A673 (cell line): Measurements from ENCODE around the gene ITGA6. TPM values are rescaled to one million over a fixed set of nuclear protein-coding genes. Genes with fewer than 3 reads are reported as not detected.

Experiments used
- BruUV-seq: library from RNA; stranded (reverse); fragments of 400-500 nt; replicated peaks from 2 replicates; lab custom pipeline; 2021; lab: Mats Ljungman, UMichigan
- CTCF ChIA-PET: fragments of 300-600 bp; sonication (Branson Sonifier 250); formaldehyde crosslinking; loops from one replicate; lab custom pipeline; 2022; ENCODE audit warnings: antibody characterized with exemption; lab: Charles Lee
- POLR2A ChIA-PET: fragments of 300-600 bp; sonication (Branson Sonifier 250); formaldehyde crosslinking; loops from one replicate; lab custom pipeline; 2022; ENCODE audit warnings: antibody characterized with exemption; ENCODE audit not compliant: low non-redundant PET; lab: Charles Lee
- DNase-seq: peaks from one replicate; pipeline ENCODE4 v3.0.0-alpha.2; 2015; ENCODE audit warnings: low spot score
- H3K27ac ChIP-seq: fragments of 200-600 bp; sonication (generic); 2 replicates; pipeline ENCODE4 v1.5.1; 2016; ENCODE audit warnings: mixed run types, low read depth, mild to moderate bottlenecking, mixed read lengths, antibody characterized with exemption, low read length; ENCODE audit not compliant: poor library complexity, severe bottlenecking
- H3K27me3 ChIP-seq: fragments of 200-600 bp; sonication (generic); replicated peaks from 2 replicates; pipeline ENCODE4 v1.6.1; 2017; ENCODE audit warnings: mixed run types, low read depth, mild to moderate bottlenecking, mixed read lengths, antibody characterized with exemption, low read length; ENCODE audit not compliant: insufficient read depth, poor library complexity
- H3K36me3 ChIP-seq: fragments of 200-600 bp; sonication (generic); 2 replicates; pipeline ENCODE4 v1.6.1; 2016; ENCODE audit warnings: mixed run types, mild to moderate bottlenecking, mixed read lengths, antibody characterized with exemption, low read length; ENCODE audit not compliant: insufficient read depth, poor library complexity, severe bottlenecking
- H3K4me1 ChIP-seq: fragments of 200-600 bp; sonication (generic); 2 replicates; pipeline ENCODE4 v1.6.1; 2017; ENCODE audit warnings: mixed run types, mild to moderate bottlenecking, mixed read lengths, antibody characterized with exemption, low read length; ENCODE audit not compliant: insufficient read depth, poor library complexity, severe bottlenecking
- H3K4me3 ChIP-seq: fragments of 200-600 bp; sonication (generic); 2 replicates; pipeline ENCODE4 v1.5.1; 2016; ENCODE audit warnings: low read depth, mixed run types, mild to moderate bottlenecking, mixed read lengths, low read length; ENCODE audit not compliant: poor library complexity, severe bottlenecking
- H3K9me3 ChIP-seq: fragments of 200-600 bp; sonication (generic); 2 replicates; pipeline ENCODE4 v1.6.1; 2016; ENCODE audit warnings: mixed run types, low read depth, mild to moderate bottlenecking, mixed read lengths, antibody characterized with exemption, low read length; ENCODE audit not compliant: poor library complexity, severe bottlenecking
- EZH2 ChIP-seq: fragments of 200-600 bp; sonication (generic); IDR thresholded peaks from 2 replicates; pipeline ENCODE4 v1.6.1; 2017; ENCODE audit warnings: borderline replicate concordance, low read depth, mild to moderate bottlenecking, mixed read lengths, antibody characterized with exemption, low read length; ENCODE audit not compliant: poor library complexity, severe bottlenecking
- intact Hi-C: fragments of 100-400 bp; cut with micrococcal nuclease; formaldehyde crosslinking; loops from one replicate; pipeline ENCODE4 v1.10.0; 2022; ENCODE audit not compliant: unreplicated experiment
- total RNA-seq: library from RNA; stranded (reverse); gene quantifications from 2 replicates; pipeline ENCODE4 v1.2.3, GENCODE V29; 2021
- TF ChIP-seq, protein P1 (sequence below): fragments of 300-800, 200-600 bp; sonication (generic); conservative IDR thresholded peaks from 2 replicates; pipeline ENCODE4 v1.5.1; 2017; ENCODE audit warnings: low read depth, mild to moderate bottlenecking, antibody characterized with exemption, low read length, moderate library complexity, mixed read lengths

The ITGA6 gene
- total RNA-seq, 1 experiment from 2014 or later = 7.7 TPM

DNA sequence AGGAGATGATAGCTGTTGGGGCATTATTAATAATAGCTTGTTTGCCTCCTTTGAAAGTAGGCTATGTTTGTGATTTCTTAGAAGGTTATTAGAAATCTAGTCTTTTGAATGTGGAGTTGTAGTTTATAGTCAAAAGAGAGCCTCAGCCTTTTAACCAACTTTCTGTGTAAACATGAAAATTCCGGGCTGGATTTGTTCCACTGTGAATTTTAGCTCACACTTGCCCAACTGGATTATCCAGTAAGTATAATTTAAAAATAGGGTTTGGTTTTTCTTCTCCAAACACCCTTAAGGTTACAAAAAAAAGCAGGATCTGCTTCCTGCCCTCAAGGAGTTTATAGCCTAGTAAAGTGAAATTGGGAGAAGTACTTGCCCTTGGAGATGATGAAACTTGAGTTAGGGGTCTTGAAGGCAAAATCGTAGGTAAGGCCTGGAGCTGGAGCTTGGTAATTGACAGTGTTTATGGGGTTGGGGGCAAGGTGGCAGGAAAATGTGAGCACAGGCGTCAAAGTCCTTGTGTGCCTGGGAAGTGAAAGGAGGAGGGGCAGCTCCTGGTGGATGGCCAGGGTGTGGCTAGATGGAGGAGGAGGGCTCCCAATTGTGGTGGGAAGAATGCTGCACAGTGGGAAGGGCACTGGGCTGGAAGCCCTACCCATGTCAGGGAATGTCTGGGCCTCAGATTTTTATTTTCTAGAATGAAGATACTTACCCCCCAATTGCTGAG lies 21.3 kb downstream of the ITGA6 start:
- BruUV-seq = no TSS peak
- intact Hi-C loops = no loop called here
- Histone ChIP-seq H3K9me3 (no peaks in the 10 kb centered on the region), H3K36me3 (no peaks in the 10 kb centered on the region), H3K4me3 (no peak overlapping the region), H3K4me1 (peaks cover 16% of the 10 kb centered on the region), H3K27me3 (no peaks in the 10 kb centered on the region), H3K27ac (no peak overlapping the region)
- DNase-seq = no peak
- CTCF ChIA-PET = no interaction called here
- TF ChIP-seq, protein P1, sequence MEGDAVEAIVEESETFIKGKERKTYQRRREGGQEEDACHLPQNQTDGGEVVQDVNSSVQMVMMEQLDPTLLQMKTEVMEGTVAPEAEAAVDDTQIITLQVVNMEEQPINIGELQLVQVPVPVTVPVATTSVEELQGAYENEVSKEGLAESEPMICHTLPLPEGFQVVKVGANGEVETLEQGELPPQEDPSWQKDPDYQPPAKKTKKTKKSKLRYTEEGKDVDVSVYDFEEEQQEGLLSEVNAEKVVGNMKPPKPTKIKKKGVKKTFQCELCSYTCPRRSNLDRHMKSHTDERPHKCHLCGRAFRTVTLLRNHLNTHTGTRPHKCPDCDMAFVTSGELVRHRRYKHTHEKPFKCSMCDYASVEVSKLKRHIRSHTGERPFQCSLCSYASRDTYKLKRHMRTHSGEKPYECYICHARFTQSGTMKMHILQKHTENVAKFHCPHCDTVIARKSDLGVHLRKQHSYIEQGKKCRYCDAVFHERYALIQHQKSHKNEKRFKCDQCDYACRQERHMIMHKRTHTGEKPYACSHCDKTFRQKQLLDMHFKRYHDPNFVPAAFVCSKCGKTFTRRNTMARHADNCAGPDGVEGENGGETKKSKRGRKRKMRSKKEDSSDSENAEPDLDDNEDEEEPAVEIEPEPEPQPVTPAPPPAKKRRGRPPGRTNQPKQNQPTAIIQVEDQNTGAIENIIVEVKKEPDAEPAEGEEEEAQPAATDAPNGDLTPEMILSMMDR = no peak
- no peak for TF ChIP-seq EZH2
- POLR2A ChIA-PET = no interaction called here

DNA sequence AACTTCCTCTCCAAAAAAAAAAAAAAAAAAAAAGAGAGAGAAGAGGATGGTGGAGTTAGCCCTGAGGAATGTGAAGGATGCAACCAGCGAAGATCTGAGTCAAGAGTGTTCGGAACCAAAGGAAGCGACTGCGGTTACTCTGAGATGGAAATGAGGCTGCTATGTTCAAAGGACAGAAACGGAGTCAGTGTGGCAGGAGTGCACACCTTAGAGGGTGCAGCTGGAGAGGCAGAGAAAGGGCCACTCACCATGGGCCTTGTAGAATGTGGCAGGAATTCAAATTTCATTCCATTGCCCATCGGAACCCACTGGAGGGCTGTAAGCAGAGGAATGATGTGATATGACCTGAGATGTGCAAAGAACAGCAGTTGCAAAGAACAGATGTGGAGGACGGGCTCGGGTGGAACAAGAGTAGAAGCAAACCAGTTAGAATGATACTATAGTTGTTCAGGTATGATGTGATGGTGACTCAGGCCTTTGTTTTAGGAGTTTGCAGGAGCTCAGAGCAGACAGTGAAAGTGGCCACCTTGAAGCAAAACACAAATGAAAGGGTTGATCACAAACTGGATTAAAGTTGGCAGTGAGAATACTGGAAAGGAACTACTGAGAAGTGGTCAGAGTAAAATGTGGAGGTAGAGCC lies 22.6 kb downstream of the ITGA6 start:
- Histone ChIP-seq H3K27ac (no peak overlapping the region), H3K27me3 (no peaks in the 10 kb centered on the region), H3K36me3 (no peaks in the 10 kb centered on the region), H3K4me1 (peaks cover 16% of the 10 kb centered on the region), H3K9me3 (no peaks in the 10 kb centered on the region), H3K4me3 (no peak overlapping the region)
- BruUV-seq = no TSS peak
- CTCF ChIA-PET = no interaction called here
- DNase-seq = no peak
- no peak for TF ChIP-seq EZH2
- TF ChIP-seq, protein P1 = no peak
- intact Hi-C loops = no loop called here
- POLR2A ChIA-PET = no interaction called here

DNA sequence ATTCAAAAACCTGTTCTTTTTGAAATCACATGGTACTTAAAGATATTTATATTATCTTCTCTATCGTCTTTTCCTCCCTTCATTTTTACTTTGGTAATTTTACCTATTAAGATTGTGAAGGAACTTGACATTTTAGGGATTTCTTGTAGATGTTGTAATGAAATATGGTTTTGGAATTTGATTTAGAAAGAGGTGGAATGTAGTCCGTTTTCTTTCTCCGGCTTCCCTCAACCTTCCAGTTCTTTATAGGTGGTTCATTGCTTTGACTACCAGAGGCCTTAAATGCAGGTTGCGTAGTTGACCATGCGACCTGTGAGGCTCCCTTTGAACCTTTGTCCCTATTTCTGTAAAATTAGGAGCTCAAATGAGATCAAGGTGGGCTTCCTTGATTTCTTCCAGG lies 24.5 kb downstream of the ITGA6 start:
- no peak overlapping the region for H3K4me3 ChIP-seq
- H3K4me1 ChIP-seq = peaks cover under 1% of the 10 kb centered on the region
- no peaks in the 10 kb centered on the region for H3K27me3 ChIP-seq
- H3K36me3 ChIP-seq = no peaks in the 10 kb centered on the region
- TF ChIP-seq EZH2 = no peak
- TF ChIP-seq, protein P1 = no peak
- intact Hi-C loops = no loop called here
- no peaks in the 10 kb centered on the region for H3K9me3 ChIP-seq
- no peak for DNase-seq
- H3K27ac ChIP-seq = no peak overlapping the region
- POLR2A ChIA-PET = no interaction called here
- no TSS peak for BruUV-seq
- CTCF ChIA-PET = no interaction called here
